Mucosa of descending colon (tissue), 3 donors: Measurements from ENCODE around the gene CFL1. TPM values are rescaled to one million over a fixed set of nuclear protein-coding genes. Genes with fewer than 3 reads are reported as not detected.

Experiments used
- ATAC-seq: fragments of 200-7000 bp; cut with Tn5 transposase; one replicate; pipeline ENCODE4 v1.9.1; 2020; ENCODE audit warnings: mild to moderate bottlenecking, moderate library complexity
- DNase-seq, 3 donors: peaks; one replicate each; pipeline ENCODE4 v3.0.0-alpha.2; 2020
- H3K36me3 ChIP-seq: fragments of 200-600 bp; one replicate; pipeline ENCODE4 v1.8.0; 2021; ENCODE audit warnings: low read depth, mild to moderate bottlenecking
- H3K4me1 ChIP-seq: fragments of 200-600 bp; one replicate; pipeline ENCODE4 v1.8.0; 2021; ENCODE audit warnings: low read depth, mild to moderate bottlenecking
- H3K4me3 ChIP-seq: fragments of 200-600 bp; one replicate; pipeline ENCODE4 v1.8.0; 2021; ENCODE audit warnings: mild to moderate bottlenecking
- H3K9me3 ChIP-seq: fragments of 200-600 bp; one replicate; pipeline ENCODE4 v1.8.0; 2021; ENCODE audit warnings: mild to moderate bottlenecking
- CTCF ChIP-seq: fragments of 200-600 bp; IDR thresholded peaks from one replicate; pipeline ENCODE4 v1.8.0; 2022; ENCODE audit warnings: antibody characterized with exemption, mild to moderate bottlenecking
- intact Hi-C, 2 donors: fragments of 100-400 bp; cut with DNase I in 1 of 2; cut with micrococcal nuclease in 1 of 2; formaldehyde crosslinking; loops; one replicate each; pipeline versions ENCODE4 v1.11.0 to v1.11.1; 2022; cut with DNase I, micrococcal nuclease
- long read RNA-seq, 2 donors: library from polyadenylated mRNA; unstranded; transcript quantifications; one replicate each; pipeline ENCODE4 v2.0.0, GENCODE V29; 2019 to 2021
- total RNA-seq, 3 donors: library from RNA; stranded (reverse); fragmentation: NEBNext Ultra II Directional in 2 of 3; extraction: Animal tissue kit (Norgen Biotek cat#: 25700) in 2 of 3; gene quantifications; one replicate each; pipeline versions ENCODE4 v1.2.1 to v1.2.4, GENCODE V29; 2021 to 2023
- donor health status: DM: no; HTN: no; CAD: no; lungs with moderate emphysema.
- donor health status: DM: no; HTN: no; CAD: no.
- donor health status: DM: no; HTN: yes; CAD: no.

The CFL1 gene
- 1,000 to 10,000 TPM; 1,004 to 2,046 (median 1,725) TPM for total RNA-seq
- long read RNA-seq, donor 1, transcript CFL1-206 (4 exons, 962 nt) = minor isoform, 5 of 1,195 reads
- long read RNA-seq, donor 1, transcript CFL1-201 (4 exons, 1,234 nt) = major isoform, 1,102 of 1,195 reads
- long read RNA-seq, donor 1, transcript CFL1-209 (3 exons, 647 nt) = minor isoform, 22 of 1,195 reads
- long read RNA-seq, donor 1, partial matches to known transcripts = 3 of 1,195 reads
- long read RNA-seq, donor 1, other reads (novel, unspliced or antisense) = 56 of 1,195 reads
- long read RNA-seq, donor 2, transcript CFL1-210 (2 exons, 1,509 nt) = minor isoform, 5 of 2,645 reads
- long read RNA-seq, donor 2, transcript CFL1-209 (3 exons, 647 nt) = minor isoform, 19 of 2,645 reads
- long read RNA-seq, donor 2, transcript CFL1-201 (4 exons, 1,234 nt) = major isoform, 2,538 of 2,645 reads
- long read RNA-seq, donor 2, partial matches to known transcripts = 8 of 2,645 reads
- long read RNA-seq, donor 2, other reads (novel, unspliced or antisense) = 66 of 2,645 reads

GRCh38 chr11:65857853-65858680 lies at the start of gene CFL1:
CFL1 (minus strand) TSS chr11:65858180; CDS start chr11:65858099, 81 bp downstream.
- intact Hi-C loops = no loop called here
- DNase-seq (peak; percentile 97 to 99 (median 98)), ATAC-seq (peak; percentile 60)
- peak within 1 kb of the TSS; percentile 99 for H3K4me3 ChIP-seq
- H3K4me1 ChIP-seq = peaks cover 40% of the 10 kb centered on the region
- no peaks in the 10 kb centered on the region for H3K9me3 ChIP-seq
- TF ChIP-seq CTCF = no peak
- H3K36me3 ChIP-seq = peaks cover 4% of the 10 kb centered on the region

- Histone ChIP-seq H3K4me3 (no peak overlapping the region), H3K36me3 (no peaks in the 10 kb centered on the region), H3K9me3 (no peaks in the 10 kb centered on the region), H3K4me1 (peaks cover 1% of the 10 kb centered on the region)
- intact Hi-C loops = no loop called here
- DNase-seq (no peak), ATAC-seq (no peak)
- no peak for TF ChIP-seq CTCF
Measured at GRCh38 chr11:65906602-65907001, 48.6 kb upstream of the CFL1 start.

GRCh38 chr11:65903715-65904114 lies 45.7 kb upstream of the CFL1 start:
- no peak overlapping the region for H3K4me3 ChIP-seq
- intact Hi-C loops = no loop called here
- H3K9me3 ChIP-seq = no peaks in the 10 kb centered on the region
- ATAC-seq (no peak), DNase-seq (no peak)
- H3K36me3 ChIP-seq = no peaks in the 10 kb centered on the region
- H3K4me1 ChIP-seq = peaks cover 16% of the 10 kb centered on the region
- no peak for TF ChIP-seq CTCF

- DNase-seq = no peak
- ATAC-seq = no peak
- TF ChIP-seq CTCF = no peak
- peaks cover 16% of the 10 kb centered on the region for H3K4me1 ChIP-seq
- intact Hi-C loops = no loop called here
- no peak overlapping the region for H3K4me3 ChIP-seq
- H3K36me3 ChIP-seq = no peaks in the 10 kb centered on the region
- H3K9me3 ChIP-seq = no peaks in the 10 kb centered on the region
Measured at GRCh38 chr11:65903068-65903481, 45.1 kb upstream of the CFL1 start.

- no peak overlapping the region for H3K4me3 ChIP-seq
- ATAC-seq = no peak
- intact Hi-C loops = no loop called here
Measured at GRCh38 chr11:65900899-65901180, 42.9 kb upstream of the CFL1 start.

More at GRCh38 chr11:65900899-65901180, 42.9 kb upstream of the CFL1 start:
- H3K4me1 ChIP-seq = peaks cover 16% of the 10 kb centered on the region
- no peak for DNase-seq
- no peak for TF ChIP-seq CTCF
- no peaks in the 10 kb centered on the region for H3K9me3 ChIP-seq
- no peaks in the 10 kb centered on the region for H3K36me3 ChIP-seq
